ENCODE data around the gene HES3. TPM values are rescaled to one million over a fixed set of nuclear protein-coding genes. Genes with fewer than 3 reads are reported as not detected.

Gene HES3
- total and polyA plus RNA-seq, 10 of the 15 experiments (the other 5 are each of a cell fraction or from before 2014, with no cell fraction given), result not detected

GRCh38 chr1:6263716-6264115, 19.7 kb downstream of the HES3 start (continued):
- TF ChIP-seq CTCF (IDR thresholded peaks at IDR 0.05 in 2 of 3, conservative IDR thresholded peaks at IDR 0.05 in 1 of 3; ENCODE audit: control insufficient read depth in 2 of 3, extremely low read depth in 1 of 3, insufficient read depth in 1 of 3, low read depth in 3 of 3, low read length in 3 of 3) (no peak), SP1 (IDR thresholded peaks at IDR 0.05; ENCODE audit: low read depth, low read length) (no peak), ZNF207 (IDR thresholded peaks at IDR 0.05; ENCODE audit: borderline replicate concordance) (no peak), SMARCA5 (IDR thresholded peaks at IDR 0.05) (no peak), E4F1 (IDR thresholded peaks at IDR 0.05; ENCODE audit: borderline replicate concordance, partially characterized antibody) (no peak), ZNF592 (IDR thresholded peaks at IDR 0.05) (no peak), CHD1 (IDR thresholded peaks at IDR 0.05; ENCODE audit: low read depth, low read length) (no peak), CEBPB (IDR thresholded peaks at IDR 0.05; ENCODE audit: borderline replicate concordance in 1 of 2, low read depth in 2 of 2, low read length in 2 of 2) (no peak), ZBTB40 (IDR thresholded peaks at IDR 0.05; ENCODE audit: borderline replicate concordance) (no peak), FOXK2 (IDR thresholded peaks at IDR 0.05) (no peak), BACH1 (IDR thresholded peaks at IDR 0.05; ENCODE audit: borderline replicate concordance) (no peak), PML (IDR thresholded peaks at IDR 0.05; ENCODE audit: low read length) (no peak), BHLHE40 (IDR thresholded peaks at IDR 0.05; ENCODE audit: borderline replicate concordance in 1 of 2, low read depth in 2 of 2, low read length in 1 of 2) (no peak), SREBF1 (IDR thresholded peaks at IDR 0.05; ENCODE audit: low read length) (no peak)

All from GM12878 (cell line).